ENCODE data around the gene PPP2R5D. TPM values are rescaled to one million over a fixed set of nuclear protein-coding genes. Genes with fewer than 3 reads are reported as not detected.
A peak's percentile ranks its signal among the peaks of the same experiment; 100 is the strongest.

The PPP2R5D gene
- total RNA-seq, 1 donor from 2014 or later: 52.2 TPM

DNA sequence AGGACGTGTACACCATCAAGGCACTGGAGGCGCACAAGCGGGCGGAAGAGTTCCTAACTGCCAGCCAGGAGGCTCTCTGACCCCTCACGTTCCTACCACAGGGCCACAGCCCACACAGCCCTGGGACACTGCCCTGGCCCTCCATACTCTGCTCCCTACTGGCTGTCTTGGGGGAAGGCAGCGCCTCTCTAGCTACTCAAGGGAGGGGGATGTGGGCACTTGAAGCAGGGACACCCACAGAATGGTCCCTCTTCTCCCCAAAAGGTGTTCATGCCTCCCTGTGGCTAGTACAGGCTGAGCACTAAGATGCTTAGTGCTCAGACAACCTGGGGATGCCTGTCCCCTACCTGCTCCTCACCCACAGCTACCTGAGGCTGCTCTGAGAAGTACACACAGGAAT is 26.8 kb downstream of the PPP2R5D start:
- TF ChIP-seq, protein P1, sequence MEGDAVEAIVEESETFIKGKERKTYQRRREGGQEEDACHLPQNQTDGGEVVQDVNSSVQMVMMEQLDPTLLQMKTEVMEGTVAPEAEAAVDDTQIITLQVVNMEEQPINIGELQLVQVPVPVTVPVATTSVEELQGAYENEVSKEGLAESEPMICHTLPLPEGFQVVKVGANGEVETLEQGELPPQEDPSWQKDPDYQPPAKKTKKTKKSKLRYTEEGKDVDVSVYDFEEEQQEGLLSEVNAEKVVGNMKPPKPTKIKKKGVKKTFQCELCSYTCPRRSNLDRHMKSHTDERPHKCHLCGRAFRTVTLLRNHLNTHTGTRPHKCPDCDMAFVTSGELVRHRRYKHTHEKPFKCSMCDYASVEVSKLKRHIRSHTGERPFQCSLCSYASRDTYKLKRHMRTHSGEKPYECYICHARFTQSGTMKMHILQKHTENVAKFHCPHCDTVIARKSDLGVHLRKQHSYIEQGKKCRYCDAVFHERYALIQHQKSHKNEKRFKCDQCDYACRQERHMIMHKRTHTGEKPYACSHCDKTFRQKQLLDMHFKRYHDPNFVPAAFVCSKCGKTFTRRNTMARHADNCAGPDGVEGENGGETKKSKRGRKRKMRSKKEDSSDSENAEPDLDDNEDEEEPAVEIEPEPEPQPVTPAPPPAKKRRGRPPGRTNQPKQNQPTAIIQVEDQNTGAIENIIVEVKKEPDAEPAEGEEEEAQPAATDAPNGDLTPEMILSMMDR (IDR thresholded peaks at IDR 0.05; ENCODE audit: unreplicated experiment): no peak
- H3K27me3 Mint-ChIP-seq: no peaks in the 10 kb centered on the region
- peaks cover 12% of the 10 kb centered on the region for H3K36me3 Mint-ChIP-seq (ENCODE audit: insufficient read depth)
- no peak for DNase-seq (ENCODE audit: low spot score, unreplicated experiment)
- H3K4me1 Mint-ChIP-seq (ENCODE audit: low read depth): peaks cover 29% of the 10 kb centered on the region
- H3K9me3 Mint-ChIP-seq (ENCODE audit: low read depth): no peaks in the 10 kb centered on the region
- no peak overlapping the region for H3K27ac Mint-ChIP-seq
- peak overlapping the region; percentile 33 for H3K4me3 Mint-ChIP-seq (ENCODE audit: low read depth)

DNA sequence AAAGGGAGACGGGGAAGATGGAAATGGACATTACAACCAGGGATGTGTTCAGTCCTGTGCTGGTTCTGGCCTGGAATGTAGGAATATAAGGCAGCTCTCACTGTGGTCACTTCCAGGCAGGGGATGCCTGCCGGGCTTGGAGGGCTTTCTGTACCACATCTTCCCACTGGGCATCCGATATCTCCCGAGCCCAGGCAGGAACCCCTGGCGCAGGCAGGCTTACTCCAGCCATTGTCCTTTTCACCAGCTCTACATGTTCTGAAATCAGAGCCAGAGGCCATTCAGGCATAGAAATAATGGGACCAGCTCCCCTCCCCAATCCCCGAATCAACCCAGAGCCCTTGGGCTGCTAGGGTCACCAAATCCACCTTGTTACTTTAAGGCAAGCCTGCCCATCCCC is 28.0 kb downstream of the PPP2R5D start:
- Mint-ChIP-seq H3K4me3 (ENCODE audit: low read depth) (peak overlapping the region; percentile 93), H3K27me3 (no peaks in the 10 kb centered on the region), H3K27ac (peak overlapping the region; percentile 59), H3K36me3 (ENCODE audit: insufficient read depth) (peaks cover 12% of the 10 kb centered on the region), H3K9me3 (ENCODE audit: low read depth) (no peaks in the 10 kb centered on the region), H3K4me1 (ENCODE audit: low read depth) (peaks cover 30% of the 10 kb centered on the region)
- TF ChIP-seq, protein P1 (IDR thresholded peaks at IDR 0.05; ENCODE audit: unreplicated experiment): no peak
- DNase-seq (ENCODE audit: low spot score, unreplicated experiment): no peak

DNA sequence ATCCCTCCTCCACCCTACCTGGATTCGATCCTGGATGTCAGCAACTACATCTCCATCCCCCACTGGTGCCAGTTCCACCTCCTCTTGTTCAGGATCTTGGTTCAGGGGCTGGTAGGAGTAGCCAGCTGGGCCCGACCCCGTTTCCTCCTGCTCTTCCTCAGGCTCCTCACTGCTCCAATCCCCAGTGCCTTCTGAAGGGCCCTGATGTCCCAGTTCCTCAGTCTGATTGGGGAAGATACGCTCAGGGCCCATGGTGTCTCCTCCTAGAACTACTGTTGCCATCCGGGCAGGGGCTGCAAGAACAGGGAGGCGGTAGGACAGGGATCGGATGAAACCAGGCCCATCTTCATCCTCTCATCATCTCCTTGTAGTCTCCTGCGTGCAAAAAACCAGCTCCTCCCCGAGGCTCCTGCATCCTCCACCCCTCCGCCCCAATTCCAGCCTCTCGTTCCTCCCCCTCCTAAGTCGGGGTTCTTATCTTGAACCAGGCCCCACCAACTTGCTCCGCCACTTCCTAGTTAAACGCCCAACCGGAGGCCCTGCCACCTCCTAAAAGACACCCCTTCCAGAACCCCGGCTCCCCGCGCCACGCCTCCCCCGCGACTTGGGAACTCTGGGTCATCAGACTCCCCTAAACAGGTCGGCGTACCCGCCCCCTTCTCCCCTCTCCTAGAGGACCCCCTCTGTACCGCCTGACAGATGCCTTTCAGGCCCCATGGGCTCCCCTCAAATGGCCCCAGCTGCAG is 28.9 kb downstream of the PPP2R5D start:
- Mint-ChIP-seq H3K9me3 (ENCODE audit: low read depth) (no peaks in the 10 kb centered on the region), H3K27ac (peak overlapping the region; percentile 92), H3K36me3 (ENCODE audit: insufficient read depth) (peaks cover 11% of the 10 kb centered on the region), H3K4me1 (ENCODE audit: low read depth) (peaks cover 30% of the 10 kb centered on the region), H3K27me3 (no peaks in the 10 kb centered on the region), H3K4me3 (ENCODE audit: low read depth) (peak overlapping the region; percentile 93)
- no peak for DNase-seq (ENCODE audit: low spot score, unreplicated experiment)
- TF ChIP-seq, protein P1 (IDR thresholded peaks at IDR 0.05; ENCODE audit: unreplicated experiment): no peak

DNA sequence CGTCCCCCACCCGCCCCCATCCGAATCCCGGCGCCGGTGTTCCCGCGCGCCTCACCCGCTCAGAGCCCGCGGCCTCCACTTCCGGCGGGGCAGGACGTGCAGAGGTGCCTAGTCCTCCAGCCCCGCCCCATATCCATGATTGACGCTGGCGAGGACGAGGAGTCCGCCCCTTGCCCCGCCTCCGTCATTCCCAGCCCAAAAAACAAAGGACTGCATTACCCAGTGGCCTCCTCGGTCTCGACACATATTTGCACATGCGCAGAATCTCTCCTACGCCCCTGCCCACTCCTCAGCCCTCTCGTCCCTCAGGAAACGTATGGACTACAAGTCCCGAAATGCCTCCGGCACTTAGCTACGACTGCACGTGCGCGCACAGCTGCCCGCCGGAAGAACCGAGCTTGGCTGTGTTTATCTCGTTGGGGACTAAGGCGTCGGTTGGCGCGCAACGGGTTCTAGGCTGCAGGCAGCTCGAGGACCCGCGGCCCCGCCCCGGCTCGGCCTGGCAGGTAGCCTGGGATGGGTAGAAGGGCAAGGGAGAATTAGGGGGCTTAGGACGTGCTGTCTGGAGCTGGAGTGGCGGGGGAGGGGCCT is 29.6 kb downstream of the PPP2R5D start, which contains the start of the genes KLHDC3 and MEA1:
TSS of gene KLHDC3 (plus strand) at position 407 of the 591 bp plus-strand sequence. CDS start 2,944 bp downstream, outside the sequence.
TSS of gene MEA1 (minus strand) at position 104 of the 591 bp plus-strand sequence. CDS start 133 bp downstream, outside the sequence.
- peak within 1 kb of the TSS; percentile 93 for H3K4me3 Mint-ChIP-seq (ENCODE audit: low read depth)
- peak within 1 kb of the TSS; percentile 92 for H3K27ac Mint-ChIP-seq
- peaks cover 30% of the 10 kb centered on the region for H3K4me1 Mint-ChIP-seq (ENCODE audit: low read depth)
- DNase-seq (ENCODE audit: low spot score, unreplicated experiment): peak; percentile 98
- TF ChIP-seq, protein P1 (IDR thresholded peaks at IDR 0.05; ENCODE audit: unreplicated experiment): no peak
- H3K36me3 Mint-ChIP-seq (ENCODE audit: insufficient read depth): peaks cover 13% of the 10 kb centered on the region
- H3K27me3 Mint-ChIP-seq: no peaks in the 10 kb centered on the region
- H3K9me3 Mint-ChIP-seq (ENCODE audit: low read depth): no peaks in the 10 kb centered on the region

DNA sequence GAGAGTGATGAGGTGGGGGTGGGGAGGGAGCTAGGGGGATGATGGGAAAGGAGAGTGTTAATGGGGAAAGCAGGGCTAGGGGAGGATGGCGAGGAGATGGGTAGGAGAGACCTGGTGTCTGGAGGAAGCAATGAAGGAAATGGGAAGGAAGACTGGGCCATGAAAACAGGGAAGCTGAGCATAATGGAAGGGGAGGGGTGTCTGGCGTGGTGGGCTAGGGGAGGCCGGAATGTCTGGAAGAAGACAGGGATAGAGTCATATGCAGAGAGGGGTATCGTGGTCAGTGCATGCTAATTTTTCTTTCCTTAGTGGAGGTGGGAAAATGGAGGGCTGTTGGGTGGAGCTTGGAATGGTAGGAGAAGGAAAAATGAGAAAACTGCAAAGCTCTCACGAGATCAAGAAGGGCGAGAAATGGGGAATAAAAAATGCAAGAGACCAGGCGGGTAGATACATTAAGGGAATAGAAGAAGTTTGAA is 30.1 kb downstream of the PPP2R5D start:
- peaks cover 13% of the 10 kb centered on the region for H3K36me3 Mint-ChIP-seq (ENCODE audit: insufficient read depth)

More for the DNA sequence above, 30.1 kb downstream of the PPP2R5D start:
- H3K27me3 Mint-ChIP-seq: no peaks in the 10 kb centered on the region
- TF ChIP-seq, protein P1 (IDR thresholded peaks at IDR 0.05; ENCODE audit: unreplicated experiment): no peak
- peaks cover 30% of the 10 kb centered on the region for H3K4me1 Mint-ChIP-seq (ENCODE audit: low read depth)
- H3K9me3 Mint-ChIP-seq (ENCODE audit: low read depth): no peaks in the 10 kb centered on the region
- DNase-seq (ENCODE audit: low spot score, unreplicated experiment): no peak
- peak overlapping the region; percentile 92 for H3K27ac Mint-ChIP-seq
- H3K4me3 Mint-ChIP-seq (ENCODE audit: low read depth): peak overlapping the region; percentile 93
